WTC11 (cell line): ENCODE measurements around the gene BTBD9. TPM values are rescaled to one million over a fixed set of nuclear protein-coding genes. Genes with fewer than 3 reads are reported as not detected.

Experiments used
- ATAC-seq: fragments of 200-7000 bp; cut with Tn5 transposase; 2 replicates; pipeline ENCODE4 v1.10.0; 2021; ENCODE audit warnings: mild to moderate bottlenecking, moderate library complexity
- CTCF ChIA-PET: fragments of 300-600 bp; sonication (Branson Sonifier 250); formaldehyde crosslinking; loops from one replicate; lab custom pipeline; 2021; ENCODE audit warnings: antibody characterized with exemption; lab: Charles Lee
- POLR2A ChIA-PET: fragments of 350-600 bp; sonication (Branson Sonifier 250); formaldehyde crosslinking; loops from one replicate; lab custom pipeline; 2021; ENCODE audit warnings: antibody characterized with exemption; lab: Charles Lee
- DNase-seq: peaks from one replicate; pipeline ENCODE4 v3.0.0; 2021; ENCODE audit warnings: low spot score
- H3K27ac Mint-ChIP-seq: 2 replicates; pipeline ENCODE4 v1.8.0; 2021; ENCODE audit warnings: mixed read lengths
- H3K27me3 Mint-ChIP-seq: 2 replicates; pipeline ENCODE4 v1.8.0; 2021; ENCODE audit warnings: low read depth, mild to moderate bottlenecking, moderate library complexity, mixed read lengths
- H3K36me3 Mint-ChIP-seq: 2 replicates; pipeline ENCODE4 v1.8.0; 2021; ENCODE audit warnings: mixed read lengths
- H3K4me1 Mint-ChIP-seq: 2 replicates; pipeline ENCODE4 v1.8.0; 2022; ENCODE audit warnings: mixed read lengths
- H3K4me3 Mint-ChIP-seq: 2 replicates; pipeline ENCODE4 v1.8.0; 2021; ENCODE audit warnings: mild to moderate bottlenecking, moderate library complexity, mixed read lengths
- H3K9me3 Mint-ChIP-seq: 2 replicates; pipeline ENCODE4 v1.8.0; 2021; ENCODE audit warnings: mixed read lengths
- CREM ChIP-seq: sonication (generic); formaldehyde crosslinking; IDR thresholded peaks from 2 replicates; pipeline ENCODE4 v1.8.1; 2022; ENCODE audit warnings: mild to moderate bottlenecking, missing genetic modification reagents, moderate library complexity
- ERG ChIP-seq: fragments of 250-450 bp; sonication (Bioruptor Pico); IDR thresholded peaks from 2 replicates; pipeline ENCODE4 v1.8.0; 2021; ENCODE audit warnings: mild to moderate bottlenecking
- JAZF1 ChIP-seq: fragments of 250-450 bp; sonication (Bioruptor Pico); IDR thresholded peaks from 2 replicates; pipeline ENCODE4 v1.9.0; 2021; ENCODE audit warnings: moderate library complexity, mild to moderate bottlenecking, inconsistent platforms
- KAT7 ChIP-seq: sonication (generic); formaldehyde crosslinking; IDR thresholded peaks from 2 replicates; pipeline ENCODE4 v1.8.1; 2023; ENCODE audit warnings: missing genetic modification reagents, mild to moderate bottlenecking, borderline replicate concordance
- NFE2L1 ChIP-seq: sonication (generic); formaldehyde crosslinking; IDR thresholded peaks from 2 replicates; pipeline ENCODE4 v1.8.1; 2023; ENCODE audit warnings: missing genetic modification reagents
- PREB ChIP-seq: sonication (generic); formaldehyde crosslinking; IDR thresholded peaks from 2 replicates; pipeline ENCODE4 v1.8.1; 2022; ENCODE audit warnings: mild to moderate bottlenecking, missing genetic modification reagents, moderate library complexity, borderline replicate concordance
- RELA ChIP-seq: sonication (generic); formaldehyde crosslinking; IDR thresholded peaks from 2 replicates; pipeline ENCODE4 v1.8.1; 2022; ENCODE audit warnings: missing genetic modification reagents, mild to moderate bottlenecking, borderline replicate concordance
- RORB ChIP-seq: fragments of 250-450 bp; sonication (Bioruptor Pico); IDR thresholded peaks from 2 replicates; pipeline ENCODE4 v1.9.0; 2021; ENCODE audit warnings: mild to moderate bottlenecking
- SMAD4 ChIP-seq: sonication (generic); formaldehyde crosslinking; IDR thresholded peaks from 2 replicates; pipeline ENCODE4 v1.8.0; 2022; ENCODE audit warnings: mild to moderate bottlenecking, missing genetic modification reagents
- ZMAT4 ChIP-seq: fragments of 250-450 bp; sonication (Bioruptor Pico); IDR thresholded peaks from 2 replicates; pipeline ENCODE4 v1.9.0; 2021; ENCODE audit warnings: mild to moderate bottlenecking
- ZNF317 ChIP-seq: sonication (generic); formaldehyde crosslinking; IDR thresholded peaks from 2 replicates; pipeline ENCODE4 v1.8.1; 2023; ENCODE audit warnings: low read depth, mild to moderate bottlenecking, moderate library complexity, missing genetic modification reagents, borderline replicate concordance
- ZNF396 ChIP-seq: fragments of 250-450 bp; sonication (Bioruptor Pico); IDR thresholded peaks from 2 replicates; pipeline ENCODE4 v1.8.0; 2021; ENCODE audit warnings: mild to moderate bottlenecking, moderate library complexity, borderline replicate concordance
- total RNA-seq: library from RNA; stranded (reverse); gene quantifications from 3 replicates; pipeline ENCODE4 v1.2.3, GENCODE V29; 2021
- TF ChIP-seq, protein P1 (sequence below): sonication (generic); formaldehyde crosslinking; IDR thresholded peaks from 2 replicates; pipeline ENCODE4 v1.8.1; 2023; ENCODE audit warnings: mild to moderate bottlenecking, missing genetic modification reagents, moderate library complexity
- TF ChIP-seq, protein P2 (sequence below): fragments of 200-600 bp; IDR thresholded peaks from 2 replicates; pipeline ENCODE4 v1.8.0; 2022; ENCODE audit warnings: antibody characterized with exemption
- TF ChIP-seq, protein P3 (sequence below): sonication (generic); formaldehyde crosslinking; conservative IDR thresholded peaks from 2 replicates; pipeline ENCODE4 v1.8.1; 2022; ENCODE audit warnings: mild to moderate bottlenecking, missing genetic modification reagents
- TF ChIP-seq, protein P4 (sequence below): sonication (generic); formaldehyde crosslinking; IDR thresholded peaks from 2 replicates; pipeline ENCODE4 v1.8.0; 2022; ENCODE audit warnings: mild to moderate bottlenecking, missing genetic modification reagents

BTBD9 gene
- total RNA-seq, 1 experiment from 2014 or later = 4.2 TPM

DNA sequence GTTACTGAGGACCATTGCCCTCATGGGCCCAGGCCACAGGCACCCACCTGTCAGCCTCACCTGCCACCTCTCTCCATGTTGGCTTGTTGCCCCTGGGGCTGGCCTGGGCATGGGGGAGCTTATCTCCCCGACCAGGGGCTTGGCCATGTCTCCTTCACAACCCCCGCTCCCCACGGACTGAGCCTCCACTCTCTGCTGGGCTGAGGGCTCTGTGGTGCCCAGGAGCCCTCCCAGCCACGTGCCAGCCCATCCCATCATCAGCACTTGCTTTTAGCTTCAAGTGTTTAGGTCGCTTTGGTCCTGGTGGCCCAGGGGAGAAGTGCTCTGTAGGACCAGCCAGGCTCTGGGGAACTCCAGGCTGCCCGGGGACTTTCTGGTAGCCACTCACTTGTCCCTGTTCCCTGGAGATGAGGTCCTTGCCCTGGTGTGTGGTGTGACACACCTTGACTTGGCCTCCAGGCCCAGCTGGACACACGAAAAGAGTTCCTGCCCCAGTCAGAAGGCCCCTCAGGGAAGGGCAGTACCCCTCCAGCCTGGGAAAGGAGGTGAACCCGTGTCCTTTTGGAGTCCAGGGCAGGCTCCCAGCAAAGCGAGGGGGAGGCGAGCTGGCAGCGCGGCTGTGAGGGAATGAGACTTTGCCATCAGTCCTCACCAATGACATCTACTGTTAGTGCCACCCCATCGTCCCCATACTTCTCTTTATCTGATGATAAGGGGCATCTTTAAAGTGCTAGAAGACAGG is 467.6 kb downstream of the BTBD9 start (continued):
- no peak for TF ChIP-seq ERG (CRISPR knock-in tag)

DNA sequence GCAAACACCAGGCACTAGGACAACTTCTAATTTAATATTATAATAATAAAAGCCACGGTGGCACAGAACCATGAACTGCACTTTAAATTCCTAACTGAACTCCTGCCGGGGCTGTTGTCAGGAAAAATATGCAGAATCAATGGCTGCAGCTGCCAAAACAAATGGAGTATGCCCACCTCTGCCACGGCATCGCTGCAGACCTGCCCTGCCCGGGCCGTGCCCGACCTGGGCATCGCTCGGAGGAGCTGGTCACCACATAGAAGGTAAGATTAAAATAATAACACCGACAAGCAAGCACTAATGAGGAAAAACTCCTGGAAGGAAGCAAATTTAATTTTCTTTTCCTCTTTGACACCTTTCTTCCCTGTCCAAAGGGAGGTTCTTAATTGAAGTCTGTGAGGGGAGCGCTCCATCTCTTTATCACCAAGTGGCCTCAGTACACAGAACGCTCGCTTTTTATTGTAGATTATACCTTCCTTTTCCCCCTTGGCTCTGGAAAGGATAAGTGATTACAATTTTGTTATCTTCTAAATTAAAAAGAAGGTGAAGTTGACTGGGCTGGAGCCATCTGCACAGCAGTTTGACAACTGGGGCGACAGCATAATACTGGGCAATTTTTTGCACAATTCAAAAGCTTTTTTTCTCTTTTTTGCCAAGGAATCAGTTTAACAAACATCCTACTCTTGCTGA is 468.9 kb downstream of the BTBD9 start:
- H3K36me3 Mint-ChIP-seq = no peaks in the 10 kb centered on the region
- H3K9me3 Mint-ChIP-seq = no peaks in the 10 kb centered on the region
- no peaks in the 10 kb centered on the region for H3K27me3 Mint-ChIP-seq
- no peak overlapping the region for H3K4me3 Mint-ChIP-seq
- H3K4me1 Mint-ChIP-seq = peaks cover 31% of the 10 kb centered on the region
- no peak for ATAC-seq
- ChIA-PET CTCF (interaction anchor here (0.9 to 1.5 kb wide), 2 partner anchors 9 to 32 kb away, joined by 3 to 4 read pairs; no protein-coding TSS in a partner anchor), POLR2A (no interaction called here)
- no peak for DNase-seq
- no peak overlapping the region for H3K27ac Mint-ChIP-seq
- no peak for TF ChIP-seq RORB (CRISPR knock-in tag)
- no peak for TF ChIP-seq NFE2L1
- TF ChIP-seq CREM (CRISPR knock-in tag) = no peak
- TF ChIP-seq, protein P1, sequence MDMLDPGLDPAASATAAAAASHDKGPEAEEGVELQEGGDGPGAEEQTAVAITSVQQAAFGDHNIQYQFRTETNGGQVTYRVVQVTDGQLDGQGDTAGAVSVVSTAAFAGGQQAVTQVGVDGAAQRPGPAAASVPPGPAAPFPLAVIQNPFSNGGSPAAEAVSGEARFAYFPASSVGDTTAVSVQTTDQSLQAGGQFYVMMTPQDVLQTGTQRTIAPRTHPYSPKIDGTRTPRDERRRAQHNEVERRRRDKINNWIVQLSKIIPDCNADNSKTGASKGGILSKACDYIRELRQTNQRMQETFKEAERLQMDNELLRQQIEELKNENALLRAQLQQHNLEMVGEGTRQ (CRISPR knock-in tag) = no peak
- no peak for TF ChIP-seq ZNF396
- TF ChIP-seq, protein P2, sequence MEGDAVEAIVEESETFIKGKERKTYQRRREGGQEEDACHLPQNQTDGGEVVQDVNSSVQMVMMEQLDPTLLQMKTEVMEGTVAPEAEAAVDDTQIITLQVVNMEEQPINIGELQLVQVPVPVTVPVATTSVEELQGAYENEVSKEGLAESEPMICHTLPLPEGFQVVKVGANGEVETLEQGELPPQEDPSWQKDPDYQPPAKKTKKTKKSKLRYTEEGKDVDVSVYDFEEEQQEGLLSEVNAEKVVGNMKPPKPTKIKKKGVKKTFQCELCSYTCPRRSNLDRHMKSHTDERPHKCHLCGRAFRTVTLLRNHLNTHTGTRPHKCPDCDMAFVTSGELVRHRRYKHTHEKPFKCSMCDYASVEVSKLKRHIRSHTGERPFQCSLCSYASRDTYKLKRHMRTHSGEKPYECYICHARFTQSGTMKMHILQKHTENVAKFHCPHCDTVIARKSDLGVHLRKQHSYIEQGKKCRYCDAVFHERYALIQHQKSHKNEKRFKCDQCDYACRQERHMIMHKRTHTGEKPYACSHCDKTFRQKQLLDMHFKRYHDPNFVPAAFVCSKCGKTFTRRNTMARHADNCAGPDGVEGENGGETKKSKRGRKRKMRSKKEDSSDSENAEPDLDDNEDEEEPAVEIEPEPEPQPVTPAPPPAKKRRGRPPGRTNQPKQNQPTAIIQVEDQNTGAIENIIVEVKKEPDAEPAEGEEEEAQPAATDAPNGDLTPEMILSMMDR = no peak
- no peak for TF ChIP-seq RELA (CRISPR knock-in tag)
- TF ChIP-seq ZNF317 = no peak

DNA sequence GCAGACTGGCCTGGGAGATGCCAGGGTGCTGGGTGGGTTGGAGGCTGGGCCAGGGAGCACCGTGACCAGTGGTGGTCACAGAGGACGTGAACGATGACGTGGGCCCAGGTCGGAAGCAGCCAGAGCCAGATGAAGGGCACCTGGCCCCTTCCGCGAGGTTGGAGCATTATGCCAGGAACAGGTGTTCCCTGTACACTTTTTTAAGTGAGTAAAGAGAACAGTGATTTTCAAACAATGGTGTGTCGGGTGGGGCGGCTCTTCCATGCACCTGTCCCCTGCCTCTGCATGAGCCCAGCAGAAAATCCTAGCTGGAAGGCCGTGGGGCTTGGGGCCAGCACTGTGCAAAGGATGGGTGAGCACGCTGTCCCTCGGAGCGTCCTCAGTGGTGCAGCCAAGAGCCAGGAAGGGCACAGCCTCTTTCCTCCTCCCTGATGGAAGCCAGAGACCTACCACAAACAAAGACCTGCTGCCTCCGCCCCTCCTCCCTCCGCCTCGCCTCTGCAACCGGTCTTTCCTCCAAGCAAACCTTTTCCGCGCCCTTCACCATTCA is 469.7 kb downstream of the BTBD9 start:
- POLR2A ChIA-PET = no interaction called here
- TF ChIP-seq RELA (CRISPR knock-in tag) (no peak), KAT7 (CRISPR knock-in tag) (no peak), JAZF1 (CRISPR knock-in tag) (no peak), ZNF317 (no peak)
- TF ChIP-seq, all 79 proteins: peak for 0
- Mint-ChIP-seq H3K4me1 (peaks cover 34% of the 10 kb centered on the region), H3K9me3 (no peaks in the 10 kb centered on the region), H3K4me3 (no peak overlapping the region), H3K36me3 (no peaks in the 10 kb centered on the region), H3K27me3 (no peaks in the 10 kb centered on the region), H3K27ac (peak overlapping the region; percentile 63; the same call in 1 of the 2 replicates)
- DNase-seq (peak; percentile 53), ATAC-seq (peak; percentile 69)
- CTCF ChIA-PET = interaction anchor here (0.8 to 1.5 kb wide), 5 partner anchors 9 to 382 kb away, joined by 3 to 5 read pairs (median 4); no protein-coding TSS in a partner anchor

- DNase-seq (peak; percentile 51), ATAC-seq (peak; percentile 44)
- no peaks in the 10 kb centered on the region for H3K9me3 Mint-ChIP-seq
- H3K27ac Mint-ChIP-seq = peak overlapping the region; percentile 63; the same call in 1 of the 2 replicates
- ChIA-PET POLR2A (no interaction called here), CTCF (interaction anchor here (0.5 to 2.0 kb wide), 12 partner anchors 7 to 464 kb away, joined by 3 to 6 read pairs (median 4); no protein-coding TSS in a partner anchor)
- H3K27me3 Mint-ChIP-seq = no peaks in the 10 kb centered on the region
- H3K4me3 Mint-ChIP-seq = no peak overlapping the region
- no peaks in the 10 kb centered on the region for H3K36me3 Mint-ChIP-seq
- peaks cover 34% of the 10 kb centered on the region for H3K4me1 Mint-ChIP-seq
- no peak for TF ChIP-seq ZMAT4 (CRISPR knock-in tag)
- TF ChIP-seq ERG (CRISPR knock-in tag) = no peak
- TF ChIP-seq SMAD4 (CRISPR knock-in tag) = no peak
- TF ChIP-seq, protein P3, sequence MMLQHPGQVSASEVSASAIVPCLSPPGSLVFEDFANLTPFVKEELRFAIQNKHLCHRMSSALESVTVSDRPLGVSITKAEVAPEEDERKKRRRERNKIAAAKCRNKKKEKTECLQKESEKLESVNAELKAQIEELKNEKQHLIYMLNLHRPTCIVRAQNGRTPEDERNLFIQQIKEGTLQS (CRISPR knock-in tag) = no peak
- TF ChIP-seq, protein P4, sequence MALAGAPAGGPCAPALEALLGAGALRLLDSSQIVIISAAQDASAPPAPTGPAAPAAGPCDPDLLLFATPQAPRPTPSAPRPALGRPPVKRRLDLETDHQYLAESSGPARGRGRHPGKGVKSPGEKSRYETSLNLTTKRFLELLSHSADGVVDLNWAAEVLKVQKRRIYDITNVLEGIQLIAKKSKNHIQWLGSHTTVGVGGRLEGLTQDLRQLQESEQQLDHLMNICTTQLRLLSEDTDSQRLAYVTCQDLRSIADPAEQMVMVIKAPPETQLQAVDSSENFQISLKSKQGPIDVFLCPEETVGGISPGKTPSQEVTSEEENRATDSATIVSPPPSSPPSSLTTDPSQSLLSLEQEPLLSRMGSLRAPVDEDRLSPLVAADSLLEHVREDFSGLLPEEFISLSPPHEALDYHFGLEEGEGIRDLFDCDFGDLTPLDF = no peak
- TF ChIP-seq PREB (CRISPR knock-in tag) = no peak
- TF ChIP-seq CREM (CRISPR knock-in tag) = no peak
Measured at GRCh38 chr6:38169221-38169976, 470.3 kb downstream of the BTBD9 start.
